Stimulated activated CD8-positive, alpha-beta memory T cell treated with anti-CD3 and anti-CD28 coated beads, Interleukin-4, amount 100 ng/mL, for 48 hours (primary cell): ENCODE measurements around the gene SUN5.

Experiments used
- DNase-seq: peaks from one replicate; pipeline ENCODE4 v3.0.0-alpha.2; 2020

Gene SUN5

DNA sequence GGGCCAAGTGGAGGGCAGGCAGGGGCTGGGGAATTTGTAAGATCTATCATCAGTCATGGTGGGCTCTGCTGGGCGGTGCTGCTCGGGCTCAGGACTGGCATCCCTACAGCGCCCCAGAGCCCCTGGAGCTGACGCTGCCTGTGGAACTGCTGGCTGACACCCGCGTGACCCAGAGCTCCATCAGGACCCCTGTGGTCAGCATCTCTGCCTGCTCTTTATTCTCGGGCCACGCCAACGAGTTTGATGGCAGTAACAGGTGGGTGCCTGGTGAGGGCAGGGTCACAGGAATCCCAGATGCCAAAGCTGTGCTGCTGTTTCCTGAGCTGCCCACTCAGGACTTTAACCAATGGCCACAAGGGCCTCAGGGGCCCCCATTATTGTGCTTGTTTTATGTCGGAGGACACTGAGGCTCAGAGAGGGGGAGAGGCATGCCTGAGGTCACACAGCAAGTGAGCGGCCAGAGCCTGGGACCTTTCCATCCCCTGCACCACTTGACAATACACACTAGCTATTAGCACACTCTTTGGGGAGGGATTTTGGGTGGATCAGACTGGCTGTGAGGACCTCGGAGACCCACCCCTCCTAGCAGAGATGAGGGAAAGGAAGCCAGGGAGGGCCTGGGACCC is 9.6 kb upstream of the SUN5 start:
- no peak for DNase-seq

GRCh38 chr20:33012327-33013189 is 8.3 kb upstream of the SUN5 start:
- no peak for DNase-seq

GRCh38 chr20:33010674-33011449 is 6.6 kb upstream of the SUN5 start:
- DNase-seq = no peak

GRCh38 chr20:33010133-33010504 is 5.9 kb upstream of the SUN5 start:
- DNase-seq = no peak

GRCh38 chr20:33009214-33010132 is 5.2 kb upstream of the SUN5 start:
- DNase-seq = no peak

DNA sequence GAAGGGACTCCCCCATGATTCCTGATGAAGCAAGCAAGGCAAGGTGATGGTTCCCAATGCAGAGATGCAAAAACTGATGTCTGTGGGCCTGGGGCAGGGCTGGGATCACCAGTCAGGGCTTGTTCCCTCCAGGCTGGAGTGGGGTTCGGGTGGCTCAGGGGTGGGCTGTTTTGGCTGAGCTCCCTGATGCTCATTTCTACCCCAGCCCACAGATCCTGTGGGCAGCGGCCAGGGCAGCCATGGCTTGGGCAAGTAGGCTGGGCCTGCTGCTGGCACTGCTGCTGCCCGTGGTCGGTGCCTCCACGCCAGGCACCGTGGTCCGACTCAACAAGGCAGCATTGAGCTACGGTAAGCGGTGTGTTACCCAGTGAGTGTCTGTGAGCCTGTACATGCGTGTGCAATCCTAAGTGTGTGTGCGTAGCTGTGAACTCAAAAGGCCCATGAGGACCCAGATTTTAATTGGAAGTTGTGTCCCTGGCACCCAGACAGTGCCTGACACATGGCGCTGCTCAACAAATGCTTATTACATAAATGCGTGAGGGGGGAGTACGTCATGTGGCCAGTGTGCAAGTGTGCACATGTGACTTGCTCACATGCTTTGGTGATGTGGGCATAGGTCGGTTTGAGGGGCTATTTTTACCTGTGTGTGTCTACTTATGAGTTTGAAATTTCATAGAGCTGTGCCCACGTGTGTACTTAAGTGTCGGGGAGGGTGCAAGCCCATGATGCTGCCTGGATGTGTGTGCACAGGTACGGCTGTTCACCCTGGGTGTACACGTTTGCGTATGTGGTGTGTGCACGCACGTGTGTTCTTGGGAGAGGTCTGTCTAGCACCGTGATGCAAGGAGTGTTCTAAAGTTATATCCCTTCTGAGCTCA is 4.3 kb upstream of the SUN5 start:
- DNase-seq = no peak

GRCh38 chr20:33007376-33008335 is 3.4 kb upstream of the SUN5 start, which contains the start of gene BPIFB2:
Gene BPIFB2 (plus strand): TSS chr20:33007704. CDS start chr20:33008575, 871 bp downstream.
- no peak for DNase-seq

DNA sequence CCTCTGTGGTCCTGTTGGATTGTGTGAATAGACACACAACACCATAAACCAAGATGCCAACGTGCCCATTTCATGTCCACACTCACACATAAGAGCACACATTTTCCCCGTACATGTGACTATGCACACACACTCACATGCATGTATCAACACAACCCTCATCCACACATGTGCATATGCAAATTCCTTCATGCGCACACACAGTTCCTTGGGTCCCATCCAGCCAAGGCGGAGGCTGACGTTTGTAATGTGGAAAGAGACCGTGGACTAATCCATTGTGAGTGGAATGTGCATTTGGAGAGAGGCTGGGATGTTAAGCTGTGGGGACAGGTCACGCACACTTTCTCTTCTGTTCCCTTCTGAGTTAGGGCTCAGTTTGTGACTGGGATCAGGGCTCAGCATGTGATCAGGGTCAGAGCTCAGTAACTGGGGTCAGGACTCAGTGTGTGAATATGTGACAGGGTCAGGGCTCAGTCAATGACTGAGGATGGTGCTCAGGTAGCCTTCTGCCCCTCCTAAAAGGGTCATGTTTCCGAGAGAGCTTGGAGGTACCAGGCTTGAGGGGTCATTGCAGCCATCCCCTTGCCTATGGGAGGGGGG is 2.6 kb upstream of the SUN5 start:
- DNase-seq = no peak

DNA sequence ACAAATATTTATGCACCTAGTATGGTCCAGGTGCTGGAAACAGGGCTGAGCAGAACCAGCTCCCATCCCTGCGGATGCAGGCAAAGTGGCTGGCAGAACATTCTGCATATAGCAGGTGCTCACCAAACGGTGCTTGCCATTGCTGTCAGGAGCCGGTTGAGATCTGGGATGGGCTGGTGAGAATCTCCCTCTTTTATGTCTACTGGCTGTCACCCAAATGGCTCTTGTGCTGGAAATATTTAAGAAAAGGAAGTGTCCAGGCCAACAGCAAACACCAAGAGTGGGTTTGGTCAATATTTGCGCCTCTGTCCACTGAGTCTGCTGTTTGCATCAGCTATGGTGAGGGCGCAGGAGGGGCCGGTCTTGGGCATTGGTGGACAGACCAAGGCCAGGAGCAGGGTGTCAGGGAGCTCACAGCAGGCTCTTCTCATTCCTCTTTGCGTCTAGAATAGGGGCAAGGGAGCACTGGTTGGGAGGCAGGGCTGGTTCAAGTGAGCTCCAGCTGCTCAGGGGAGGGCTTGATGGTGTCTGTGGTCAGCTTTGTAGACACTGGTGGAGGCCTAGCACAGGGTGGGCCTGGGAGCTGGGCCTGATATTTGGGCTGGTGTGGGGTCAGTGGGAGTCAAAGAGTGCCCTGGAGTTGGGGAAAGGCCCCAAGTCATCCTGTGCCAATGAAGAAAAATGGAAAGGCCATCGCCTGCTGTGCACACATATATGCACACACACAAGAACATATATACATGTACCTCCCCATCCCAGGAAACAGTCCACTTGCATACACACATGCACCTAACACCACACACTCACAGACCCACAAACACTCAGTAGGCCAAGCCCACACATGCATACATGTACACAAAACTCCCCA is 1.9 kb upstream of the SUN5 start:
- no peak for DNase-seq

GRCh38 chr20:33005132-33005566 is 916 bp upstream of the SUN5 start:
- peak; percentile 40 for DNase-seq

GRCh38 chr20:33002087-33002808 is 2.0 kb downstream of the SUN5 start:
- DNase-seq = no peak

- no peak for DNase-seq
These were observed 3.3 kb downstream of the SUN5 start for GRCh38 chr20:33000802-33001466.

GRCh38 chr20:32999603-33000250 is 4.5 kb downstream of the SUN5 start:
- DNase-seq = no peak

DNA sequence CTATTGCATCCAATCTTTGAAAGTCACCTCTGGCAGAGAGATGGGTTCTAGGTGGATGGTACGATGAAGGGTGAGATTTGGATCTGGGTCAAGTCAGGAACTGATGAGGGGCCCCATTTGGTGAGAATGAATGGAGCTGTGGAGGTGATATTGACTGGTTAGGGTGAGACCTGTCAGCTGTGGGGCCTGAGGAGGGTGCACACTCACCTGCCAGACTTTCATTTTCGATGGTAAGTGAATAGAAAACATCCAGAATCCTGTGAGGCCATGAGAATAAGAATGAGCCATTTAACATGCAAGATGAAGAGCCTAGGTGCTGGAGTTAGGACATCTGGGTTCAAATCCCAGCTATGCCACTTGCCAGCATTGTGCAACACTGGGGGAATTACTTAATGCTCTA is 6.8 kb downstream of the SUN5 start:
- DNase-seq = no peak

DNA sequence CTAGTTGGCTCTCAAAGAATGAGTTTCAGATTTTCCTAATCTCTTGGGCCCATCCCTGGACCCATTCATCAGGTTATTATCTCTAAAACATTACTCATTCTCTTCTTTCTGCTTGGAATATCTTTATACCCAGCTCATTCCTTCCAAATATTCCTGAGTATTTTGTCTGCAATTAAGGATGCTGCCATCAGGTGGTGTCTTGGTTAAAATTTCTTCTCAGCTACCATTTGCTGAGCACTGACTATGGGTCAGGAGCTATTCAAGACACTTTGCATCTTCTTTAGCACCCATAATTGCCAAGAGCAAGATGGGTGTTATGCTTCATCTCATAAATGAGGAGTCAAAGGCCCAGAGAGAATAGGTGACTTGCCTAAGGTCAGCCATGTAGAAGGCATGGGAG is 8.4 kb downstream of the SUN5 start:
- DNase-seq = no peak

DNA sequence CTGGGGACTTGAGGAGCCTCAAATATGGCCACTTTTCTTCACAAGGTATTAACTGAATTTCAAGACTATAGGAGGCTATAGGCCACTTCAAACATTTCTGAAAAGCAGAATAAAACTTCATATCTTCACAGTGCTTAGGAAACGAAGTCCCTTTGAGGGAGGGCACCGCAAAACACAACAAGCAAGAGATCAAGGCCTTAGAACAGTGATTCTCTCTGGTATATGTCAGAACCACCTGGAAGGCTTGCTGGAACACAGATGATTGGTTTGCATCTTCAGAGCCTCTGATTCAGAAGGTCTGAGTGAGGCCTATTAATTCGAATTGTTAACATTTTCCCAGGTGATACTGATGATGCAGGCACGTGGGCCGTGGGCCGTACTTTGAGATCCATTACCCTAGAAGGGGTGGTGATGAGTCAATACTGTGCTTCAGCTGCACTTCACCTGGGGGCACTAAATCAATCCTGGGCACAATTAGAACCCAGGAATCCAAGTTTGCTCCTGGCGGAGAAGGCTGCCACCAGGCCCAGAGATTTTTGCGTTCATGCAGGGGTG is 10.7 kb downstream of the SUN5 start:
- DNase-seq = no peak
